Lung (tissue), 12 donors: ENCODE results near the gene CCDC148. TPM values are rescaled to one million over a fixed set of nuclear protein-coding genes. Genes with fewer than 3 reads are reported as not detected.
A peak's percentile ranks its signal among the peaks of the same experiment; 100 is the strongest.

Experiments
- ATAC-seq: fragments of 200-7000 bp; cut with Tn5 transposase; one replicate; pipeline ENCODE4 v1.9.1; 2020; ENCODE audit warnings: moderate number of reproducible peaks; ENCODE audit not compliant: insufficient read depth, low FRiP score
- DNase-seq, 3 donors: peaks; one replicate each; pipeline ENCODE4 v3.0.0-alpha.2; 2013 to 2017
- H3K27ac ChIP-seq, 2 donors: one replicate each; pipeline ENCODE4 v1.5.1; 2013; ENCODE audit warnings: mild to moderate bottlenecking in 2 of 2, moderate library complexity in 2 of 2, control low read depth in 1 of 2, inconsistent platforms in 1 of 2, low read depth in 1 of 2, low read length in 1 of 2
- H3K27me3 ChIP-seq, 3 donors: one replicate each; pipeline ENCODE4 v1.5.1; 2013; ENCODE audit warnings: low read length in 2 of 3; ENCODE audit not compliant: control insufficient read depth in 3 of 3, insufficient read depth in 3 of 3
- H3K36me3 ChIP-seq, 4 donors: one replicate each; pipeline ENCODE4 v1.5.1; 2013; ENCODE audit warnings: low read length in 4 of 4, mild to moderate bottlenecking in 1 of 4, moderate library complexity in 1 of 4; ENCODE audit not compliant: control insufficient read depth in 4 of 4, insufficient read depth in 4 of 4
- H3K4me1 ChIP-seq, 5 donors: one replicate each; pipeline ENCODE4 v1.5.1; 2013; ENCODE audit warnings: low read length in 5 of 5, mild to moderate bottlenecking in 2 of 5, moderate library complexity in 1 of 5; ENCODE audit not compliant: control insufficient read depth in 5 of 5, insufficient read depth in 5 of 5
- H3K4me3 ChIP-seq: one replicate; pipeline ENCODE4 v1.5.1; 2013; ENCODE audit warnings: mild to moderate bottlenecking, control low read depth, moderate library complexity
- H3K9ac ChIP-seq, 2 donors: one replicate each; pipeline ENCODE4 v1.5.1; 2013; ENCODE audit warnings: low read length in 2 of 2, control low read depth in 1 of 2; ENCODE audit not compliant: insufficient read depth in 1 of 2
- H3K9me3 ChIP-seq, 4 donors: one replicate each; pipeline ENCODE4 v1.5.1; 2013; ENCODE audit warnings: low read length in 3 of 4, mild to moderate bottlenecking in 1 of 4, moderate library complexity in 1 of 4; ENCODE audit not compliant: control insufficient read depth in 4 of 4, insufficient read depth in 3 of 4
- CTCF ChIP-seq: IDR thresholded peaks from 2 replicates; pipeline ENCODE4 v1.5.1; 2012; ENCODE audit warnings: mild to moderate bottlenecking; ENCODE audit errors: control extremely low read depth, extremely low read depth
- WGBS, 2 donors: extraction: QIAGEN DNeasy Blood & Tissue Kit; methylation state at CpG; one replicate each; pipeline ENCODE4 v1.1.7; 2013; 5-methylcytosine and 5-hydroxymethylcytosine counted together
- polyA plus RNA-seq, 2 donors: library from polyadenylated mRNA; stranded (reverse); fragments of 200-250 nt; gene quantifications; one replicate each; pipeline ENCODE4 v1.2.1, GENCODE V29; 2013
- total RNA-seq, 2 donors: library from RNA; depleted of rRNA in 1 of 2; stranded (reverse); fragments of >200 nt in 1 of 2; gene quantifications; one replicate each; pipeline ENCODE4 v1.2.1, GENCODE V29; 2014 to 2021
- donor health status: control.
- donor health status: control.
- donor health status: Bipolar disorder and iron deficiency.
- donor health status: healthy.
- donor health status: DM: yes; HTN: yes; CAD: no.

Gene CCDC148
- total and polyA plus RNA-seq, 4 donors = 0.61 to 8.6 (median 2.5) TPM

DNA sequence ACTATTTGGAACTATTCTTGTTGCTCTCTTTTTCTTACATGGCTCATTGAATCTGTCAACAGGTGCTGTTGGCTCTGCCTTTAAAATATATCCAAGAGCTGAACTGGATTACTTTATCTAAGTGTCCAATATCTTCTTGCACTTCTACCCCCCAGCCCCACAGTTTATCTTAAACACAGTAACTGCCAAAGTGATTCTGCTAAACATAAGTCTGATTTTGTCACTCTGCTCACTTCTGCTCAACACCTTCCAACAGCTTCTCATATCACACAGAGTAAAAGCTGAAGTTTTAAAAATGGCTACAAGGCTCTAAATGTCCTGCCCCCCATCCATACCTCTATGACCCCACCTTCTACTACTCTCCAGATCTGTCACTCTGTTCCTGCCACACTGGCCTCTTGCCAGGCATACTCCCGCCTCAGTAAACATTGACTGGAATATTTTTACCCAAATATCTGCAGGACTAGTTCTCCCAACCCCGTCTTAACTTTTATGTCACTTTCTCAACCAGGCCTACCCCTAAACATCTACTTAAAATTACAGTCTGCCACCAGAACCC, 130.7 kb downstream of the CCDC148 start:
- Histone ChIP-seq H3K9me3 (no peaks in the 10 kb centered on the region), H3K27me3 (no peaks in the 10 kb centered on the region), H3K27ac (no peak overlapping the region), H3K4me3 (no peak overlapping the region), H3K4me1 (peaks cover 0 to 10% (median 0%) of the 10 kb centered on the region in 5 donors), H3K36me3 (no peaks in the 10 kb centered on the region), H3K9ac (no peak overlapping the region)
- no peak for TF ChIP-seq CTCF
- DNase-seq (peak in 2 of 3 donors; percentile 17 to 55), ATAC-seq (no peak)
- WGBS, 2 donors = 55 to 81% methylated on average over 2 of the region's 2 CpGs

- peaks cover 0 to 10% (median 0%) of the 10 kb centered on the region in 5 donors for H3K4me1 ChIP-seq
- WGBS, 2 donors = 96% methylated on average over 5 of the region's 5 CpGs
- H3K27ac ChIP-seq = no peak overlapping the region
- no peak for ATAC-seq
- TF ChIP-seq CTCF = no peak
- H3K36me3 ChIP-seq = no peaks in the 10 kb centered on the region
- DNase-seq = no peak
- no peak overlapping the region for H3K9ac ChIP-seq
- no peak overlapping the region for H3K4me3 ChIP-seq
- no peaks in the 10 kb centered on the region for H3K27me3 ChIP-seq
- H3K9me3 ChIP-seq = no peaks in the 10 kb centered on the region
Measured at GRCh38 chr2:158325031-158325781, 131.3 kb downstream of the CCDC148 start.

GRCh38 chr2:158323381-158323780, 133.2 kb downstream of the CCDC148 start:
- 93 to 95% methylated on average over 1 of the region's 1 CpG for WGBS, 2 donors
- no peak overlapping the region for H3K9ac ChIP-seq
- H3K36me3 ChIP-seq = no peaks in the 10 kb centered on the region
- no peaks in the 10 kb centered on the region for H3K27me3 ChIP-seq
- no peak for TF ChIP-seq CTCF
- H3K4me1 ChIP-seq = peaks cover 0 to 10% (median 0%) of the 10 kb centered on the region in 5 donors
- no peak overlapping the region for H3K27ac ChIP-seq
- H3K9me3 ChIP-seq = no peaks in the 10 kb centered on the region
- no peak for DNase-seq
- no peak overlapping the region for H3K4me3 ChIP-seq
- ATAC-seq = no peak
